H9 (cell line): ENCODE data around the gene ARHGAP26. TPM values are rescaled to one million over a fixed set of nuclear protein-coding genes. Genes with fewer than 3 reads are reported as not detected.
A peak's percentile ranks its signal among the peaks of the same experiment; 100 is the strongest.

Source experiments
- DNase-seq: peaks from one replicate; pipeline ENCODE4 v3.0.0-alpha.2; 2017
- H2AFZ ChIP-seq: one replicate; pipeline ENCODE4 v1.6.1; 2013; ENCODE audit warnings: mild to moderate bottlenecking, low read length, control low read depth, moderate library complexity
- H2AK5ac ChIP-seq: 2 replicates; pipeline ENCODE4 v1.6.1; 2013; ENCODE audit warnings: low read length, control low read depth, mixed read lengths; ENCODE audit not compliant: insufficient read length
- H2BK120ac ChIP-seq: one replicate; pipeline ENCODE4 v1.6.1; 2013; ENCODE audit warnings: low read depth, mild to moderate bottlenecking, low read length, control low read depth, inconsistent platforms; ENCODE audit not compliant: poor library complexity, severe bottlenecking
- H2BK12ac ChIP-seq: 2 replicates; pipeline ENCODE4 v1.6.1; 2013; ENCODE audit warnings: low read length, control low read depth, mixed read lengths, low read depth; ENCODE audit not compliant: insufficient read length
- H2BK15ac ChIP-seq: 2 replicates; pipeline ENCODE4 v1.6.1; 2013; ENCODE audit warnings: low read depth, low read length, control low read depth
- H2BK20ac ChIP-seq: one replicate; pipeline ENCODE4 v1.6.1; 2013; ENCODE audit warnings: low read depth, mild to moderate bottlenecking, low read length, control low read depth, inconsistent platforms; ENCODE audit not compliant: poor library complexity, severe bottlenecking
- H2BK5ac ChIP-seq: 2 replicates; pipeline ENCODE4 v1.6.1; 2013; ENCODE audit warnings: low read length, control low read depth, mixed read lengths; ENCODE audit not compliant: insufficient read length
- H3K14ac ChIP-seq: 2 replicates; pipeline ENCODE4 v1.6.1; 2013; ENCODE audit warnings: low read length, control low read depth; ENCODE audit not compliant: insufficient read depth
- H3K18ac ChIP-seq: 2 replicates; pipeline ENCODE4 v1.6.1; 2013; ENCODE audit warnings: low read depth, mild to moderate bottlenecking, mixed read lengths, low read length, control low read depth; ENCODE audit not compliant: insufficient read length
- H3K23ac ChIP-seq: 2 replicates; pipeline ENCODE4 v1.6.1; 2013; ENCODE audit warnings: low read length, control low read depth, mixed read lengths, low read depth; ENCODE audit not compliant: insufficient read length
- H3K23me2 ChIP-seq: 2 replicates; pipeline ENCODE4 v1.6.1; 2013; ENCODE audit warnings: low read depth, mild to moderate bottlenecking, mixed read lengths, low read length, control low read depth; ENCODE audit not compliant: insufficient read length, poor library complexity, severe bottlenecking
- H3K27ac ChIP-seq: 2 replicates; pipeline ENCODE4 v1.5.1; 2013; ENCODE audit warnings: low read length, control low read depth, mixed read lengths, low read depth; ENCODE audit not compliant: insufficient read length
- H3K27me3 ChIP-seq: 2 replicates; pipeline ENCODE4 v1.6.1; 2013; ENCODE audit warnings: low read length, control low read depth, inconsistent platforms; ENCODE audit not compliant: insufficient read depth
- H3K4ac ChIP-seq: 2 replicates; pipeline ENCODE4 v1.6.1; 2013; ENCODE audit warnings: low read depth, mild to moderate bottlenecking, control low read depth, inconsistent platforms, low read length, moderate library complexity
- H3K4me1 ChIP-seq: 2 replicates; pipeline ENCODE4 v1.6.1; 2013; ENCODE audit warnings: low read length, control low read depth, inconsistent platforms; ENCODE audit not compliant: insufficient read depth
- H3K4me2 ChIP-seq: 2 replicates; pipeline ENCODE4 v1.6.1; 2013; ENCODE audit warnings: low read length, control low read depth, mixed read lengths; ENCODE audit not compliant: insufficient read length, insufficient read depth
- H3K56ac ChIP-seq: 2 replicates; pipeline ENCODE4 v1.6.1; 2013; ENCODE audit warnings: low read depth, mild to moderate bottlenecking, mixed read lengths, low read length, control low read depth; ENCODE audit not compliant: insufficient read length
- H3K79me1 ChIP-seq: 2 replicates; pipeline ENCODE4 v1.6.1; 2013; ENCODE audit warnings: low read depth, mild to moderate bottlenecking, moderate library complexity, low read length, control low read depth, inconsistent platforms; ENCODE audit not compliant: insufficient read depth, poor library complexity, severe bottlenecking
- H3K79me2 ChIP-seq: 2 replicates; pipeline ENCODE4 v1.6.1; 2013; ENCODE audit warnings: low read length, control low read depth, inconsistent platforms; ENCODE audit not compliant: insufficient read depth
- H3K9ac ChIP-seq: 2 replicates; pipeline ENCODE4 v1.6.1; 2013; ENCODE audit warnings: low read length, control low read depth, mixed read lengths; ENCODE audit not compliant: insufficient read length; ENCODE audit errors: extremely low read depth
- H3K9me3 ChIP-seq: one replicate; pipeline ENCODE4 v1.6.1; 2013; ENCODE audit warnings: low read depth, low read length, inconsistent platforms; ENCODE audit not compliant: control insufficient read depth
- H3T11ph ChIP-seq: one replicate; pipeline ENCODE4 v1.6.1; 2013; ENCODE audit warnings: mild to moderate bottlenecking, low read length, control low read depth, inconsistent platforms
- H4K20me1 ChIP-seq: one replicate; pipeline ENCODE4 v1.6.1; 2013; ENCODE audit not compliant: control insufficient read depth, insufficient read length, insufficient read depth
- H4K5ac ChIP-seq: 2 replicates; pipeline ENCODE4 v1.6.1; 2013; ENCODE audit warnings: low read depth, mild to moderate bottlenecking, mixed read lengths, low read length, control low read depth; ENCODE audit not compliant: insufficient read length
- H4K8ac ChIP-seq: replicated peaks from 2 replicates; pipeline ENCODE4 v1.6.1; 2013; ENCODE audit warnings: low read length, control low read depth, mixed read lengths, low read depth; ENCODE audit not compliant: insufficient read length
- H4K91ac ChIP-seq: 2 replicates; pipeline ENCODE4 v1.6.1; 2013; ENCODE audit warnings: low read depth, mild to moderate bottlenecking, moderate library complexity, mixed read lengths, low read length, control low read depth; ENCODE audit not compliant: insufficient read length
- H3K27ac Mint-ChIP-seq, 3 experiments: 2 replicates in 2 of 3; 3 replicates in 1 of 3; pipeline ENCODE4 v1.8.0; 2020 to 2021; ENCODE audit warnings: mixed read lengths in 3 of 3, mild to moderate bottlenecking in 1 of 3, moderate library complexity in 1 of 3
- H3K27me3 Mint-ChIP-seq: 2 replicates; pipeline ENCODE4 v1.8.0; 2021; ENCODE audit warnings: low read depth, mild to moderate bottlenecking, moderate library complexity, mixed read lengths
- H3K36me3 Mint-ChIP-seq, 3 experiments: 2 replicates in 2 of 3; 3 replicates in 1 of 3; pipeline ENCODE4 v1.8.0; 2020 to 2021; ENCODE audit warnings: low read depth in 3 of 3, mixed read lengths in 3 of 3; ENCODE audit not compliant: insufficient read depth in 1 of 3
- H3K4me1 Mint-ChIP-seq, 2 experiments: 2 replicates each; pipeline ENCODE4 v1.8.0; 2020; ENCODE audit warnings: mixed read lengths in 2 of 2
- H3K4me3 Mint-ChIP-seq, 2 experiments: 2 replicates in 1 of 2; 3 replicates in 1 of 2; pipeline ENCODE4 v1.8.0; 2020 to 2021; ENCODE audit warnings: mild to moderate bottlenecking in 2 of 2, mixed read lengths in 2 of 2, moderate library complexity in 1 of 2
- H3K9me3 Mint-ChIP-seq, 2 experiments: 2 replicates in 1 of 2; 3 replicates in 1 of 2; pipeline ENCODE4 v1.8.0; 2020; ENCODE audit warnings: mild to moderate bottlenecking in 2 of 2, mixed read lengths in 2 of 2, moderate library complexity in 1 of 2
- WGBS: extraction: QIAGEN DNeasy Blood & Tissue Kit; methylation state at CpG from one replicate; pipeline ENCODE4 v1.1.7; 2013; ENCODE audit warnings: missing lambda C conversion rate, low lambda C conversion rate, mixed read lengths; ENCODE audit not compliant: insufficient read length; ENCODE audit errors: extremely low coverage; 5-methylcytosine and 5-hydroxymethylcytosine counted together
- total RNA-seq: library from RNA; stranded (reverse); gene quantifications from 2 replicates; pipeline ENCODE4 v1.2.1, GENCODE V29; 2021
- TF ChIP-seq, protein P1 (sequence below): fragments of 200-600 bp; sonication (generic); conservative IDR thresholded peaks from 3 replicates; pipeline ENCODE4 v1.8.0; 2021; ENCODE audit warnings: antibody characterized with exemption, mild to moderate bottlenecking

ARHGAP26 gene
- total RNA-seq, 1 experiment from 2014 or later = 13.8 TPM

DNA sequence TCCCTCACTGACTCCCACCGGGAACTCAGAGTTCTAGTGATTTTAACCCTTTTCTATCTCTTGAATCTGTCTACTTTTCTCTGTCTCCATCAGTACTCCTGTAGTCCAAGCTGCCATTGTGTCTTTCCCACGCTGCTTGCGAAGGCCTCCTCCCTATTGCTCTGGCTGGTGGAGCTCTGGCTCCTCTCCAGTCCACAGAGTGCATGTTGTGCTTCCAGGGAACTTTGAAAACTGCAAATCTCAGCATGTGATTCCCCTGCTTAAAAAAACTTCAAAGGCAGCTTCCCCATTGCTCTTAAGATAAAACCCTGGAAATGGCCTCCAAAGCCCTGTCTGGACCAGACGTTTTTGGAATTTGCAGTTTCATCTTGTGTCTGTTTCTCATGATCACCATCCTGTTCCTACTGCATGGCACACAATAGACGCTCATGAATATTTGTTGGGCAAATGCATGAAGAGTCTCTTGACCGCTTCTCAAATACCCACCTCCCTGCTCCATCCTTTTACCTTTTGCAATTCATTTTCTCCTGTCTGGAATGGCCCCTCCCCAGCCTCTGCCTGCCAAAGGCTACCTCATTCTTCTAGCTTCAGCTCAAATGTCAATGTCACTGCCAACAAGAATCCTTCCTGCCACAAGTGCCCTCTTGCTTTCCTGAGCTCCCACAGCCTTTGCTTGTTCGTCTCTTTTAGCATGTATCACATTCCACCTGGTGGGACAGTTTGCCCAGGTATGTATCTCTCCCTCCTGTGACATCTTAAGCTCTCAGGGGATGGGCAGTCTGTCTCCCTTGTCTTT is 293.2 kb downstream of the ARHGAP26 start:
- Histone ChIP-seq H4K20me1 (no peaks in the 10 kb centered on the region), H2BK120ac (no peak overlapping the region), H3K9ac (no peak overlapping the region), H3K18ac (no peak overlapping the region), H2BK15ac (no peak overlapping the region), H3K27ac (no peak overlapping the region), H4K5ac (no peak overlapping the region), H2AFZ (no peak overlapping the region), H2BK12ac (no peak overlapping the region), H4K91ac (no peak overlapping the region), H3K4me2 (no peak overlapping the region), H3K23me2 (no peaks in the 10 kb centered on the region), H3K9me3 (no peaks in the 10 kb centered on the region), H3K27me3 (no peaks in the 10 kb centered on the region), H3T11ph (no peak overlapping the region), H3K79me1 (no peaks in the 10 kb centered on the region), H2BK20ac (no peak overlapping the region), H2BK5ac (no peak overlapping the region), H3K4me1 (peaks cover 9% of the 10 kb centered on the region; the same call in 1 of the 2 replicates), H3K4ac (no peak overlapping the region), H3K14ac (no peak overlapping the region; the same call in 1 of the 2 replicates), H2AK5ac (no peak overlapping the region), H3K56ac (no peak overlapping the region), H3K23ac (no peak overlapping the region), H4K8ac (no peak overlapping the region), H3K79me2 (no peaks in the 10 kb centered on the region)
- Mint-ChIP-seq H3K36me3 (peaks cover 4 to 10% (median 10%) of the 10 kb centered on the region in 3 experiments; a peak in 4 of 7 replicates), H3K27ac (peak overlapping the region in 1 of 3 experiments; percentile 20; a peak in 2 of 7 replicates), H3K9me3 (no peaks in the 10 kb centered on the region), H3K4me1 (peaks cover 21 to 30% of the 10 kb centered on the region in 2 experiments), H3K4me3 (no peak overlapping the region), H3K27me3 (no peaks in the 10 kb centered on the region; the same call in 1 of the 2 replicates)
- DNase-seq = no peak
- TF ChIP-seq, protein P1, sequence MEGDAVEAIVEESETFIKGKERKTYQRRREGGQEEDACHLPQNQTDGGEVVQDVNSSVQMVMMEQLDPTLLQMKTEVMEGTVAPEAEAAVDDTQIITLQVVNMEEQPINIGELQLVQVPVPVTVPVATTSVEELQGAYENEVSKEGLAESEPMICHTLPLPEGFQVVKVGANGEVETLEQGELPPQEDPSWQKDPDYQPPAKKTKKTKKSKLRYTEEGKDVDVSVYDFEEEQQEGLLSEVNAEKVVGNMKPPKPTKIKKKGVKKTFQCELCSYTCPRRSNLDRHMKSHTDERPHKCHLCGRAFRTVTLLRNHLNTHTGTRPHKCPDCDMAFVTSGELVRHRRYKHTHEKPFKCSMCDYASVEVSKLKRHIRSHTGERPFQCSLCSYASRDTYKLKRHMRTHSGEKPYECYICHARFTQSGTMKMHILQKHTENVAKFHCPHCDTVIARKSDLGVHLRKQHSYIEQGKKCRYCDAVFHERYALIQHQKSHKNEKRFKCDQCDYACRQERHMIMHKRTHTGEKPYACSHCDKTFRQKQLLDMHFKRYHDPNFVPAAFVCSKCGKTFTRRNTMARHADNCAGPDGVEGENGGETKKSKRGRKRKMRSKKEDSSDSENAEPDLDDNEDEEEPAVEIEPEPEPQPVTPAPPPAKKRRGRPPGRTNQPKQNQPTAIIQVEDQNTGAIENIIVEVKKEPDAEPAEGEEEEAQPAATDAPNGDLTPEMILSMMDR = no peak
- WGBS = no CpG with 5 or more reads among the region's 7 CpGs
